Caco-2 (cell line): ENCODE measurements around the gene ABCA3. TPM values are rescaled to one million over a fixed set of nuclear protein-coding genes. Genes with fewer than 3 reads are reported as not detected.

ENCODE experiments used
- BruUV-seq: library from RNA; stranded (reverse); fragments of 400-500 nt; replicated peaks from 2 replicates; lab custom pipeline; 2021; lab: Mats Ljungman, UMichigan
- CTCF ChIA-PET: fragments of 300-600 bp; sonication (Branson Sonifier 250); formaldehyde crosslinking; loops from one replicate; lab custom pipeline; 2022; ENCODE audit warnings: antibody characterized with exemption; lab: Charles Lee
- POLR2A ChIA-PET: fragments of 300-600 bp; sonication (Branson Sonifier 250); formaldehyde crosslinking; loops from one replicate; lab custom pipeline; 2022; ENCODE audit warnings: antibody characterized with exemption; lab: Charles Lee
- DNase-seq, 2 experiments: peaks; one replicate each; pipeline versions ENCODE4 v3.0.0 to v3.0.0-alpha.2; 2020 to 2022
- H3K27me3 ChIP-seq: replicated peaks from 2 replicates; pipeline ENCODE4 v1.6.0; 2011; ENCODE audit warnings: low read length; ENCODE audit not compliant: control insufficient read depth, insufficient read depth
- H3K36me3 ChIP-seq: 2 replicates; pipeline ENCODE4 v1.5.1; 2011; ENCODE audit warnings: low read length; ENCODE audit not compliant: control insufficient read depth, insufficient read depth
- H3K4me1 ChIP-seq: fragments of 250-450 bp; sonication (Bioruptor Pico); 2 replicates; pipeline ENCODE4 v1.5.1; 2020; ENCODE audit warnings: mild to moderate bottlenecking
- H3K4me3 ChIP-seq: 2 replicates; pipeline ENCODE4 v1.5.1; 2011; ENCODE audit warnings: low read depth, mild to moderate bottlenecking, control low read depth, low read length
- H3K9me3 ChIP-seq: fragments of 250-450 bp; sonication (Bioruptor Pico); 2 replicates; pipeline ENCODE4 v1.5.1; 2020; ENCODE audit warnings: mild to moderate bottlenecking, moderate library complexity
- H3K27ac Mint-ChIP-seq: one replicate; pipeline ENCODE4 v1.8.0; 2022; ENCODE audit warnings: mixed read lengths; ENCODE audit not compliant: unreplicated experiment
- H3K27me3 Mint-ChIP-seq: one replicate; pipeline ENCODE4 v1.8.0; 2022; ENCODE audit warnings: mixed read lengths; ENCODE audit not compliant: insufficient read depth, unreplicated experiment
- H3K36me3 Mint-ChIP-seq: one replicate; pipeline ENCODE4 v1.8.0; 2022; ENCODE audit warnings: mild to moderate bottlenecking, mixed read lengths; ENCODE audit not compliant: insufficient read depth, unreplicated experiment
- H3K4me1 Mint-ChIP-seq: one replicate; pipeline ENCODE4 v1.8.0; 2022; ENCODE audit warnings: low read depth, mixed read lengths; ENCODE audit not compliant: unreplicated experiment
- H3K4me3 Mint-ChIP-seq: one replicate; pipeline ENCODE4 v1.8.0; 2022; ENCODE audit warnings: mild to moderate bottlenecking, moderate library complexity, mixed read lengths; ENCODE audit not compliant: unreplicated experiment
- H3K9me3 Mint-ChIP-seq: one replicate; pipeline ENCODE4 v1.8.0; 2022; ENCODE audit warnings: mixed read lengths; ENCODE audit not compliant: unreplicated experiment
- intact Hi-C: fragments of 100-400 bp; cut with micrococcal nuclease; formaldehyde crosslinking; loops from one replicate; pipeline ENCODE4 v1.10.0; 2022; ENCODE audit not compliant: unreplicated experiment
- total RNA-seq: library from RNA; stranded (reverse); gene quantifications from 2 replicates; pipeline ENCODE4 v1.2.3, GENCODE V29; 2022
- TF ChIP-seq, protein P1 (sequence below), 2 experiments: fragments of 200-600 bp in 1 of 2; IDR thresholded peaks; 1 replicate in 1 of 2; 2 replicates in 1 of 2; pipeline versions ENCODE4 v1.5.1 to v1.8.0; 2011 to 2022; ENCODE audit warnings: antibody characterized with exemption in 1 of 2, control low read depth in 1 of 2, inconsistent platforms in 1 of 2, low read depth in 1 of 2, low read length in 1 of 2, mild to moderate bottlenecking in 1 of 2, moderate library complexity in 1 of 2; ENCODE audit not compliant: insufficient read depth in 1 of 2, severe bottlenecking in 1 of 2, unreplicated experiment in 1 of 2

The ABCA3 gene
- total RNA-seq, 1 experiment from 2014 or later: 16.1 TPM

DNA sequence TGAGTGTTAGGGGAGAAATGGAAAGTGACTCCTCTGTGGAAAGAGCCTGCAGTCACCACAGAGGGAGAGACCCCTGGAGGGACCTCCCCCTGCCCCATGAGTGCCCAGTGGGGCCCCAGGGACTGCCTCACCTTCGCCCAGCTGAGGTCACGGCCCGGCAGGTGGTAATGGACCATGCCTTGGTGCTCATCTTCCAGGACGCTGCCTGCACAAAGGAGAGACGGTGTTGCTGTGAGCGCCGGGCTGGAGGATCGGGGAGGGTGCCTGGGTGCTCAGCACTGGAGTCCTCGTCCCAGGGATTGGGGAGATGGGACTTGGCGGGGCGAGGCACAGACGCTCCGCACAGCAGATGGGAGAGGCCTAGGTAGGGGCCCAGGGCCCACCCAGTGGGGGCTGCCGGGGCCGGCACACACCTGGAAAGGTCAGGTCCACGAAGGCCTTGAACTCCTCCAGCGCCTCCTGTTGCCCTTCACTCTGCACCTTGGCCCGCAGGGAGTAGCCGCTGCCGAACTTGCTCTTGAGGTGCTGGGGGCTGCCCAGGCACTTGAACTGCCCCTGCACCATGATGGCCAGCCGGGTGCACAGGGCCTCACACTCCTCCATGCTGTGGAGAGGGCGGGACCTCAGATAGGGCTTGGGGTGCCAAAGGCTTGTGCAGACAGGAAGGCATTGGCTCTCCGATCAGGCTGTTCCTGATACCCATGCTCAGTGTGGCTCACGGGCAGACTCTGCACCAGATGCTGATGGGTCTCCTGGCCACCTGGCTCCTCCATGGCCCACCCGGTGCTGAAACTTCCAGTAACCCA, 62.9 kb downstream of the ABCA3 start:
- peaks cover 6% of the 10 kb centered on the region for H3K36me3 Mint-ChIP-seq
- no peaks in the 10 kb centered on the region for H3K4me1 ChIP-seq
- H3K36me3 ChIP-seq: no peaks in the 10 kb centered on the region
- TF ChIP-seq, protein P1, sequence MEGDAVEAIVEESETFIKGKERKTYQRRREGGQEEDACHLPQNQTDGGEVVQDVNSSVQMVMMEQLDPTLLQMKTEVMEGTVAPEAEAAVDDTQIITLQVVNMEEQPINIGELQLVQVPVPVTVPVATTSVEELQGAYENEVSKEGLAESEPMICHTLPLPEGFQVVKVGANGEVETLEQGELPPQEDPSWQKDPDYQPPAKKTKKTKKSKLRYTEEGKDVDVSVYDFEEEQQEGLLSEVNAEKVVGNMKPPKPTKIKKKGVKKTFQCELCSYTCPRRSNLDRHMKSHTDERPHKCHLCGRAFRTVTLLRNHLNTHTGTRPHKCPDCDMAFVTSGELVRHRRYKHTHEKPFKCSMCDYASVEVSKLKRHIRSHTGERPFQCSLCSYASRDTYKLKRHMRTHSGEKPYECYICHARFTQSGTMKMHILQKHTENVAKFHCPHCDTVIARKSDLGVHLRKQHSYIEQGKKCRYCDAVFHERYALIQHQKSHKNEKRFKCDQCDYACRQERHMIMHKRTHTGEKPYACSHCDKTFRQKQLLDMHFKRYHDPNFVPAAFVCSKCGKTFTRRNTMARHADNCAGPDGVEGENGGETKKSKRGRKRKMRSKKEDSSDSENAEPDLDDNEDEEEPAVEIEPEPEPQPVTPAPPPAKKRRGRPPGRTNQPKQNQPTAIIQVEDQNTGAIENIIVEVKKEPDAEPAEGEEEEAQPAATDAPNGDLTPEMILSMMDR (IDR thresholded peaks at IDR 0.05; ENCODE audit: insufficient read depth in 1 of 2, low read depth in 1 of 2, low read length in 1 of 2, severe bottlenecking in 1 of 2, unreplicated experiment in 1 of 2): no peak
- H3K9me3 Mint-ChIP-seq: no peaks in the 10 kb centered on the region
- H3K27me3 Mint-ChIP-seq: peaks cover 3% of the 10 kb centered on the region
- ChIA-PET CTCF (no interaction called here), POLR2A (no interaction called here)
- H3K4me3 Mint-ChIP-seq: no peak overlapping the region
- H3K9me3 ChIP-seq: no peaks in the 10 kb centered on the region
- intact Hi-C loops: no loop called here
- no peaks in the 10 kb centered on the region for H3K27me3 ChIP-seq
- no peak for DNase-seq
- no peak overlapping the region for H3K27ac Mint-ChIP-seq
- BruUV-seq: no TSS peak
- H3K4me3 ChIP-seq: no peak overlapping the region
- H3K4me1 Mint-ChIP-seq: no peaks in the 10 kb centered on the region

DNA sequence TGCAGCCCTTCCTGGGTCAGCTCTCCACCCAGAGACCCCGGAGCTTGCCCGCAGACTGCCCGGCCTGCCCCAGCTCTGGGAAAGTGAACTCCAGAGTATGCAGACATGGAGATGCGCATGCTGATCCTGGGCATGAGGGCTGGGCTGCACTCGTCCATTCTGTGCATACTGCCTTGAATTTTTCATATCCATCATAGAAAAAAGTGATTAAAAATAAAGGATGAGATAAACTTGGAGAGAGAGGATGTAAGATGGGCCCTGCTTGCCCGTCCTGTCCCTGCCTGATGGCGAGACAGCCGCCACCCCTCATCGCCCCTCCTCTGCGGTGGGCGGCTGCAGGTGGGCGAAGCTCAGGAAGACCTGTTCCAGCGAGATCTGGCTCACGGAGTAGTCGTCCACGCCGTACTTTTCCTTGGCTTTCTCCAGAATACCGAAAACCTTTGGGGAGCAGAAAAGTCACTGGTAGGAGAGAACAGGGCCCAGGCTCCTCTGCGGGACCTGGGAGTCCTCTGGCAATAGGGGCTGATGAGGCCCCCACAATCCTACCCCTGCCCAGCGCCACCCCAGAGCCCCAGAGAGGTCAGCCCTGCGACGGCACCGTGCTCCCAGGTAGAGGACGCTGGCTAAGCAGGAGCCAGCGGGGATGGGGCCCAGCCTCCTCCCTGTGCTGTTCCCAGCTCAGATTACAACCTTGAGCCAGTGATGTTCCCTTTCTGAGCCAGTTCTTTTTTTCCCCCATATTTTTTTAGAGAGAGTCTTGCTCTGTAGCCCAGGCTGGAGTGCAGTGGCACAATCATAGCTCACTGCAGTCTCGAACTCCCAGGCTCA, 63.9 kb downstream of the ABCA3 start:
- no TSS peak for BruUV-seq
- Mint-ChIP-seq H3K9me3 (no peaks in the 10 kb centered on the region), H3K4me1 (no peaks in the 10 kb centered on the region), H3K4me3 (no peak overlapping the region), H3K27ac (no peak overlapping the region), H3K36me3 (peaks cover 6% of the 10 kb centered on the region), H3K27me3 (peaks cover 3% of the 10 kb centered on the region)
- CTCF ChIA-PET: no interaction called here
- Histone ChIP-seq H3K4me3 (no peak overlapping the region), H3K36me3 (no peaks in the 10 kb centered on the region), H3K9me3 (no peaks in the 10 kb centered on the region), H3K4me1 (no peaks in the 10 kb centered on the region), H3K27me3 (no peaks in the 10 kb centered on the region)
- TF ChIP-seq, protein P1 (IDR thresholded peaks at IDR 0.05; ENCODE audit: insufficient read depth in 1 of 2, low read depth in 1 of 2, low read length in 1 of 2, severe bottlenecking in 1 of 2, unreplicated experiment in 1 of 2): no peak
- DNase-seq: no peak
- intact Hi-C loops: no loop called here
- POLR2A ChIA-PET: interaction anchor here (0.6 kb wide), 1 partner anchor 11 kb away, joined by 5 read pairs; no protein-coding TSS in a partner anchor
